ENCODE data around the gene MAMDC2.

Gene MAMDC2

GRCh38 chr9:70165006-70165602, 121.5 kb downstream of the MAMDC2 start:
- TF ChIP-seq POLR2AphosphoS5 (IDR thresholded peaks at IDR 0.05; ENCODE audit: low read depth, low read length): no peak

DNA sequence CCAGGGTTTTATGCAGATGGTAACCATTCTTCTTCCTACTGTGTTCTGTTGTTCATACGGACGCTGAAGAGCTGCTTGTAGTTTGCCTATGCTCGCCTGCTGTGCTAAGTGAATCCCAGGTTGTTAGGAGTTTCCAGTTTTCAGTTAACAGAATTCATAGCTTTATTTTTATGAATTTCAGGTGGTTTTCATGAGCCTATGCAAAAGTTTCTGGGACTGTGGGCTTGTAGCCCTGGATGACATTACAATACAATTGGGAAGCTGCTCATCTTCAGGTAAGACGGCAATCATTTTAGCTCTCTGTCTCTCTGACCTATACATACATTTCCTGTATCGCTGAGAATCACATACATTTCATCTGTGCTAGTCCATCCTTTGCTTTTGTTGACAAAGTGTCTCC, 124.9 kb downstream of the MAMDC2 start:
- TF ChIP-seq FOXP2 (optimal IDR thresholded peaks at IDR 0.05; ENCODE audit: borderline replicate concordance, extremely low read depth, extremely low read length, insufficient read depth): no peak
- no peak for TF ChIP-seq SIN3A (IDR thresholded peaks at IDR 0.05; ENCODE audit: borderline replicate concordance, insufficient read depth, low read length)
- no peak for TF ChIP-seq POLR2AphosphoS5 (IDR thresholded peaks at IDR 0.05; ENCODE audit: low read depth, low read length)
- TF ChIP-seq REST (IDR thresholded peaks at IDR 0.05; ENCODE audit: insufficient read depth in 1 of 2, low read depth in 2 of 2, low read length in 2 of 2): no peak
- TF ChIP-seq TAF1 (IDR thresholded peaks at IDR 0.05; ENCODE audit: borderline replicate concordance, insufficient read depth, low read length): no peak

DNA sequence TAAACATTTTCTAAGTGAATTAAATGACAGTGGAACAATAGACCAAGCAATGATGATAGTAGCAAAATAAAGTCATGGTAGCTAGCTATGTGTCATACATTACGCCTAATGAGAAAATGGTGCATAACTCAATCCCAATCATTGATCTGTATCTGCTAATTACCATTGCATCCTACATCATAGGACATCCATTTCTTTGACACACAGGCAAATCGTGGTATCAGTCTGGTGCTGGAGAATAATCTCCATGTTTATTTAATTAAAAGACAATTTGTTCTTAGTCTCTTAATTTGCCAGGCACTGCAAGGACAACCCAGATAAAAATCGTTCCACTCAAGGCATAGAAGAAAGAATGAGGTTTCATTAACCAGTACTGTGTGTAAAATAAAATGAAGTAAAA, 125.6 kb downstream of the MAMDC2 start:
- TF ChIP-seq FOXP2 (optimal IDR thresholded peaks at IDR 0.05; ENCODE audit: borderline replicate concordance, extremely low read depth, extremely low read length, insufficient read depth) (no peak), SIN3A (IDR thresholded peaks at IDR 0.05; ENCODE audit: borderline replicate concordance, insufficient read depth, low read length) (no peak), REST (IDR thresholded peaks at IDR 0.05; ENCODE audit: insufficient read depth in 1 of 2, low read depth in 2 of 2, low read length in 2 of 2) (no peak), POLR2AphosphoS5 (IDR thresholded peaks at IDR 0.05; ENCODE audit: low read depth, low read length) (no peak), TAF1 (IDR thresholded peaks at IDR 0.05; ENCODE audit: borderline replicate concordance, insufficient read depth, low read length) (no peak)

DNA sequence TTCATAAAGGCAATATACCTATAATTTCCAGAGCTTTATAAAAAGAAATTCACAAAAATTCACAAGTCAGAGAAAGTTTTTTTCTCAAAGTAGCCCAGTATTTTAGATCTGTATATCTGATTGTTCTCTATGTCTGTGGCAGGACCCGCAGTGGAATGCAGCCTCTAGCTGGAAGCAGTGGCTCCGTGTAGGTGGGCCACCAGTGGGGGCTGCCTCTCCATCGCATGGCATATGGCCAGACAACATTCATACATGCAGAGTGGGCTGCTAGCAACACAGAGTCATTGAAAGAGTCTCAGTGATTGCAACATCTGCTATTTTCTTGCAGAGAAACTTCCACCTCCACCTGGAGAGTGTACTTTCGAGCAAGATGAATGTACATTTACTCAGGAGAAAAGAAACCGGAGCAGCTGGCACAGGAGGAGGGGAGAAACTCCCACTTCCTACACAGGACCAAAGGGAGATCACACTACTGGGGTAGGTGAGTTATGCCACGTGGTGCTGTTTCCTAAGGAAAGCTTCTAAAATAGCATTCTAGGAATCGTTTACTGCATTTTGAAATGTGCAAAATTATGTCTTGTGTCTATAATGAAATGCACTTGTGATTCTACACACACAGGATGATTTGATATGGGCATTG, 126.6 kb downstream of the MAMDC2 start:
- no peak for TF ChIP-seq POLR2AphosphoS5 (IDR thresholded peaks at IDR 0.05; ENCODE audit: low read depth, low read length)
- TF ChIP-seq FOXP2 (optimal IDR thresholded peaks at IDR 0.05; ENCODE audit: borderline replicate concordance, extremely low read depth, extremely low read length, insufficient read depth): no peak
- no peak for TF ChIP-seq REST (IDR thresholded peaks at IDR 0.05; ENCODE audit: insufficient read depth in 1 of 2, low read depth in 2 of 2, low read length in 2 of 2)
- TF ChIP-seq SIN3A (IDR thresholded peaks at IDR 0.05; ENCODE audit: borderline replicate concordance, insufficient read depth, low read length): no peak
- no peak for TF ChIP-seq TAF1 (IDR thresholded peaks at IDR 0.05; ENCODE audit: borderline replicate concordance, insufficient read depth, low read length)

GRCh38 chr9:70172532-70172931, 128.9 kb downstream of the MAMDC2 start:
- TF ChIP-seq TAF1 (IDR thresholded peaks at IDR 0.05; ENCODE audit: borderline replicate concordance, insufficient read depth, low read length): no peak
- no peak for TF ChIP-seq FOXP2 (optimal IDR thresholded peaks at IDR 0.05; ENCODE audit: borderline replicate concordance, extremely low read depth, extremely low read length, insufficient read depth)
- TF ChIP-seq REST (IDR thresholded peaks at IDR 0.05; ENCODE audit: insufficient read depth in 1 of 2, low read depth in 2 of 2, low read length in 2 of 2): no peak
- TF ChIP-seq POLR2AphosphoS5 (IDR thresholded peaks at IDR 0.05; ENCODE audit: low read depth, low read length): no peak
- TF ChIP-seq SIN3A (IDR thresholded peaks at IDR 0.05; ENCODE audit: borderline replicate concordance, insufficient read depth, low read length): no peak

Data from PFSK-1 (cell line).